HG03139 (cell line): ENCODE measurements around the gene ZBTB9.

Experiments used
- ATAC-seq: cut with Tn5 transposase; IDR thresholded peaks from one replicate; pipeline ENCODE4 v1.9.1; 2021; ENCODE audit not compliant: unreplicated experiment

Gene ZBTB9, protein sequence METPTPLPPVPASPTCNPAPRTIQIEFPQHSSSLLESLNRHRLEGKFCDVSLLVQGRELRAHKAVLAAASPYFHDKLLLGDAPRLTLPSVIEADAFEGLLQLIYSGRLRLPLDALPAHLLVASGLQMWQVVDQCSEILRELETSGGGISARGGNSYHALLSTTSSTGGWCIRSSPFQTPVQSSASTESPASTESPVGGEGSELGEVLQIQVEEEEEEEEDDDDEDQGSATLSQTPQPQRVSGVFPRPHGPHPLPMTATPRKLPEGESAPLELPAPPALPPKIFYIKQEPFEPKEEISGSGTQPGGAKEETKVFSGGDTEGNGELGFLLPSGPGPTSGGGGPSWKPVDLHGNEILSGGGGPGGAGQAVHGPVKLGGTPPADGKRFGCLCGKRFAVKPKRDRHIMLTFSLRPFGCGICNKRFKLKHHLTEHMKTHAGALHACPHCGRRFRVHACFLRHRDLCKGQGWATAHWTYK

DNA sequence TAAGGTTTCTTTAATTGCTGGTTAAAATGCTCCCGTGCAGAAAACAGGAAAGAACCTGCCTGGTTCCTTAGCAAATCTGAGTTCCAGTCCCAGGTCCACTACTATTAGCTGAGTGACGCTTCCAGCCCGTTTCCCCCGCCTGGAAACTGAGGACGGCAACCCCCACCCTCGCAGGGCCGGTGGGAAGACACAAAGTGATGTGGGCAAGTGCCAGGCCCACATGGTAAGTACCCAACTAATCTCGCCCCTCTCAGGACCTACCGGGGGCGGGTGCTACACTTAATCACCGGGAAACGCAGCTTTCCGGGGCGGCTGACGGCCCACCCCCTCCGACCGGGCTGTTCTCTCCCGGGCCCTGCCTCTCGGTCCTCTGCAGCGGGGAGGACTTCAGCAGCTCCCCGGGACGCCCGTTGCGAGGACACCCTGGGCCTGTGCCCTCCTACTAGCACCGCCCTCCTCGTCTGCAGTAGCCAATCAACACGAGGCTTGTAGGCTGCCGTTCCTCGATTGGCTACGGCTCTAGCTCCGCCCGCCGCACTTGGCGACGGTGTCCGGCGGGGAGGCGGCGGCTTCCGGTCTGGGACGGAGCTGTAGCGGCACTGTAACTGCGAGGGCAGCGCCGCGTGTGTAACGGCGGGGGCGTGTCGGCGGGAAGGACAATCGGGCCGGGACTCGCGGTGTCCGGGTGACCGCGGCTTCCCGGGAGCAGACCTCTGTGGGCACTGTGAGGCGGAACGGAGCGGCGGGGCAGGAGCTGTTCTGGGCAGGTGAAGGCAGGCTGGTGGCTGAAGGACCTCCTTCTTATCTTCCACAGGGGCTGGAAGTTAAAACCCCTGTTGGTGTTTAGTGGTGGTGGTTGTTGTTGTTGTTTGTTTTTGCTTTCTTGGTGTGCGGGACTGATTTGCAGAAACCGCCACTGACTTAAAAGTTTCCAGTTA, at the start of gene ZBTB9:
ZBTB9 (plus strand) TSS at position 568 of the 938 bp plus-strand sequence. CDS start 525 bp downstream, outside the sequence.
- peak; percentile 96 for ATAC-seq

- no peak for ATAC-seq
These were observed 49.5 kb upstream of the ZBTB9 start for GRCh38 chr6:33404884-33405283.

DNA sequence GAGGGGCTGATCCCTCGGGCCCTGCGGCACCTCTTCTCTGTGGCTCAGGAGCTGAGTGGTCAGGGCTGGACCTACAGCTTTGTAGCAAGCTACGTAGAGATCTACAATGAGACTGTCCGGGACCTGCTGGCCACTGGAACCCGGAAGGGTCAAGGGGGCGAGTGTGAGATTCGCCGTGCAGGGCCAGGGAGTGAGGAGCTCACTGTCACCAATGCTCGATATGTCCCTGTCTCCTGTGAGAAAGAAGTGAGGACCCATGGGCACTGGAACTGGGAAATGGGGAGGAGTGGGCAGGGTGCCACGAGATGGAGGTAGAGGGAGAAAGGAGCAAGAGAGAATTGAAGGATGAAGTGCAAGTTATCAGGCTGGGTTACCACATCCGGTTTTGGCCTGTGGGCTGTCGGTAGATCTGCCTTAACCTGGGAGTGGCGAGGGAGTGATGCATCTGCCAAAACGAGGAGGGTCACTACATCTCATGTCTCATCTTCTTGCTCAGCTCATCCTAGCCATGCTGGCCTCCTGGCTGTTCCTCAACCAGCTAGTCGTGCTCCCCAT, 48.9 kb upstream of the ZBTB9 start:
- no peak for ATAC-seq

DNA sequence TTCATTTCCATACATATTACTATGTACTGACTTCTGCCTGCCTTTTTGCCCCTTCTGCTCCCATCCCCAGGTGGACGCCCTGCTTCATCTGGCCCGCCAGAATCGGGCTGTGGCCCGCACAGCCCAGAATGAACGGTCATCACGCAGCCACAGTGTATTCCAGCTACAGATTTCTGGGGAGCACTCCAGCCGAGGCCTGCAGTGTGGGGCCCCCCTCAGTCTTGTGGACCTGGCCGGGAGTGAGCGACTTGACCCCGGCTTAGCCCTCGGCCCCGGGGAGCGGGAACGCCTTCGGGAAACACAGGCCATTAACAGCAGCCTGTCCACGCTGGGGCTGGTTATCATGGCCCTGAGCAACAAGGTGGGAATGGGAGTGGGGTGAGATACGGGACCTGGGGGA, 48.2 kb upstream of the ZBTB9 start:
- no peak for ATAC-seq

DNA sequence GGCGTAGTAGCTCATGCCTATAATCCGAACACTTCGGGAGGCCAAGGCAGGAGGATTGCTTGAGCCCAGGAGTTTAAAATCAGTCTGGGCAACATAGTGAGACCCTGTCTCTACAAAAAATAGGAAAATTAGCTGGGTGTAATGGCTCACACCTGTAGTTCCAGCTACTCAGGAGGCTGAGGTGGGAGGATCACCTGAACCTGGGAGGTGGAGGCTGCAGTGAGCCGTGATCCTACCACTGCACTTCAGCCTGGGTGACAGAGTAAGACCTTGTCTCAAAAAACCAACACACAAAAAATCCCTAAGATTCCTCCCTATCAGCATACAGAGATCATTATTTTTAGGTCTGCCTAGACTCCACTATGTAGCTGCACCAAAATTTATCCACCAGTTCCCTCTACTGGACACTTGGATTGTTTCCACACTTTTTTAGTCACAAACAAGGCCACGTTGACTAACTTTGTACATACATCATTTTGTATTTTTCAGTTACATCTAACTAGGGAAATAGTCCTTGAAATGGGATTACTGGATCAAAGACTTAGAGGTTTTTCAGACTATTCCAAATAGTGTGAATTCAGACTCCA, 47.2 kb upstream of the ZBTB9 start:
- ATAC-seq = no peak

- peak; percentile 76 for ATAC-seq
These were observed 44.2 kb upstream of the ZBTB9 start for GRCh38 chr6:33410050-33410710.

- peak; percentile 30 for ATAC-seq
These were observed 43.4 kb upstream of the ZBTB9 start, which contains the start of gene PHF1 for GRCh38 chr6:33410711-33411631. PHF1 (plus strand) TSS chr6:33411014; CDS start chr6:33412264, 1,250 bp downstream.

GRCh38 chr6:33411632-33412005, 42.8 kb upstream of the ZBTB9 start:
- no peak for ATAC-seq

GRCh38 chr6:33412140-33413009, 42.0 kb upstream of the ZBTB9 start:
- ATAC-seq = no peak

- no peak for ATAC-seq
These were observed 40.9 kb upstream of the ZBTB9 start for GRCh38 chr6:33413241-33414120.

- ATAC-seq = no peak
These were observed 39.6 kb upstream of the ZBTB9 start for GRCh38 chr6:33414592-33415271.

DNA sequence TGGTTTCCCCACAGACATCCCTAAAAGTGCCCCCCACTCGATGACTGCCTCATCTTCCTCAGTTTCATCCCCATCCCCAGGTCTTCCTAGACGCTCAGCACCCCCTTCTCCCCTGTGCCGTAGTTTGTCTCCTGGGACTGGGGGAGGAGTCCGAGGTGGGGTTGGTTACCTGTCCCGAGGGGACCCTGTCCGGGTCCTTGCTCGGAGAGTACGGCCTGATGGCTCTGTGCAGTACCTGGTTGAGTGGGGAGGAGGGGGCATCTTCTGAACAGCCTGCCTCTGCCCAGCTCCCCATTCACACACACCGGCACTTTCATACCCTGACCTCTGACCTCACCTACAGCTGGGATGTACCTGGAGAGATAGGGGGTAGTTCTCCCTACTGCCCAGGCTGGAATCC, 38.5 kb upstream of the ZBTB9 start:
- no peak for ATAC-seq

DNA sequence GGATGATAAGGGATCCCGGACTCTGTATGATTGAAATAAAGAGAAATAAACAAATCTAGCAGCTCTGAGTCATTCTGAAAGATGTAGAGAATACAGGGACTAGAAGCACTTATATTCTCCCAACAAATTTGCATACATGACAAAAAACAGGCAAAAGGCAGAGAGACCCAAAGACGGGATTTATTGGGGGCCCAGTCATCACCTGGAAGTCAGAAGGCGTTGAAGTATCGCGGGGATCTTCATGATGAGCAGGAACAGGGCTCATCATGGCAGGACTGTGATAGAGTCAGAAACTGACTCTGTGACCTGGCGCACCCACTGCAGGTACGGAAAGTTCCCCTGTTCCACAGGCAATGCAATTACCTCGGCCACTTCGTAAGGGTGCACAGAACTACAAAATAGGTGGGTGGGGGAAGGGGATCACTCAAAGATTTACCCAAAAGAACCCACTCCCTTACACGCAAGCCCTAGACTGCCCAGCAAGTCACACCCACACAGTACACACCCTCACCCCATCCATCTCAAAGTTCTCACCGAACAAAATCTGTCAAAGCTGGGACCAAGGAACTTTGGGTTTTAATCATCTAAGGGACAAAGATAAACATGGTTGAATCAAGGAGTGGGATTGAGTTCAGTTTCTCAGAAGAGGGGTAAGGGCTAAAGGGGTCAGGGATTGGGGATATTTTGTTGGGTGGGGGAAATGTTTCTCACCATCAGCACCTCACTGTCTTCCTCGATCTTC, 37.8 kb upstream of the ZBTB9 start:
- no peak for ATAC-seq

DNA sequence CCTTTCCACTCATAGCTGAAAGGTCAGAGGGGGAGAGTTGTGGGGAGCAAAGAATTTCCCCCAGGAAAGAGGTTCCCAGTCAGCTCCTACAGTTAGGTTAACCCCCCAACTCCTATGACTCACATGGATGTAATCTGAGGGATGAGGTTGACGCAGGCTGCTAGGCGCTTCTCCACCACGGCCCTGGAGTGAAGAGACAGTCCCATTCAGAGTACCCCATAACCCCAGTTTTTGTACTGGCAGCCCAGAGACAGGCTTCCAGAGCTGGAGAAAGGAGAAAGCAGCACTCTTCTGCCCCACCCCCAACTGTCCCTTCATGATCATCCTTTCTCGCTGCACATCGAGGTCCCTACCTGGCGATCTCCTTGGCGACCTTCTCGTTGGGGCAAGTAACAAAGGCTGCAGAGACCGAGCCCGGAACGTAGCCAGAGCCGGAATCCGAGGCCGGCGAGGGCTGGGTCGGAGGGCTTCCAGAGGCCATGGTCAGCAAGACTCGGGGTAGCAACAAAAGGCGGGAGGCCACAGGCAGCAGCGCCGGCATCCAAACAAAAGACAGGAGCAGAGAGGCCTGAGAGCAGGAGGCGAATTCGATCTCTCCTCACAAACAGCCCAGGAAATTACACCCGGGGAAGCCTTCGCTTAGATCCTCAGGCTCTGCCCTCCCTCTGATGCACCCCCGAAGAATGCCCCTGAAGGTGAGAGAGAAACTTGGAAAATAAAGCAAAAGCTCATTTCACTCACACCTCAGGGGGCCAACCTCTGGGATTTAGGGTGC, 37.1 kb upstream of the ZBTB9 start:
- ATAC-seq = no peak

GRCh38 chr6:33417903-33418689, 36.3 kb upstream of the ZBTB9 start, which contains the start of gene CUTA:
CUTA (minus strand) TSS chr6:33418107; CDS start chr6:33418000, 107 bp downstream.
- ATAC-seq = peak; percentile 78
